HG03066 (cell line): ENCODE measurements around the gene CSTF1.

Experiments
- ATAC-seq: cut with Tn5 transposase; IDR thresholded peaks from one replicate; pipeline ENCODE4 v1.9.1; 2021; ENCODE audit warnings: low read depth; ENCODE audit not compliant: unreplicated experiment

Gene CSTF1

DNA sequence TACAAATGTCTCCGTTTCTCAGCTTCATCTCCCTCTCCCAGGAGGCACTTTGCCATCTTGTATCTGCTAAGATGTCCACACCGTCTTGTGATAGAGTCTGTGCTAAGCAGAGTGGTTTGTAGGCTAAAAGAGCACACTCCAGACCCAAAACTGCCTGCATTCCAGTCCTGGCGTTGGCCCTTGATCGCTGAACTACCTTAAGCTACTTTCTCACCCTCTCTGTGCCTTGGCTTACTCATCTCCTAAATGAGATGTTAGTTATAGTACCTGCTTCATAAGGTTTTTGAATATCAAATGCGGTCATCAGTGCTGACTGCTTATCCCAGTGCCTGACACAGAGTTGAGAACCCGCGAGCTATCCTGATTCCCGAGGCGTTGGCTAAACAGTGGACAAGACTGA is 33.6 kb downstream of the CSTF1 start:
- no peak for ATAC-seq

DNA sequence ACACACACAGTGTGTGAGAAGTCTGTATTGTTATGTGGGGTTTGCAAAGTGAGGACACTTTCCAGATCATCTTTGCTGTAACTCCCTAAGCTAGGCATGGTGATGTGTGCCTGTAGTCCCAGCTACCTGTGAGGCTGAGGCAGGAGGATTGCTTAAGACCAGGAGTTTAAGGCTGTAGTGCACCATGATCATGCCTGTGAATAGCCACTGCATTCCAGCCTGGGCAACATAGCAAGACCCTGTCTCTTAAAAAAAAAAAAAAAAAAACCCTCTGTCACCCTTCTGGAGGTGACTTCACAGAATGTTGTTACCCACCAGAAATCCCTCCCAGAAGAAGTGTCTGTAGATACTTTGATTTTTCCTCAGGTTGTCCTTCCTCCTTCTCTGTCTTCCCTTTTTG is 34.5 kb downstream of the CSTF1 start:
- ATAC-seq = no peak

DNA sequence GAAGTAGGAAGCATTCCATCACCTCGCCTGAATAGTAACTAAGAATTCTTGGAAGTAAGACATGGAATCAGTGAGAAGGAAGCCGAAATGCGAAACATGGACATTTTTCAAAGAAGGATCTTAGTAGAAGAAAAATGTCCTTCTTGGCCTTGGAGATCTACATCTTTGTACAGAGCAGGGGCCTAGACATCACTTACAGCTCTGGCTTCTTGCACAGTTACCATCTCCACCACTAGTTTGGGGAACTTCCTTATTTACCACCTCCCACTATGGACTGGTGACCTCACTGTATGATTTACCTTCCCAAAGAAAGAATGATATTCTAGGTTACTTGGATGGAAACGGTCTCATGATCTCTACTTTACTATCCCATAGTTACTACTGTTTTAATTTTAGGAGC is 35.4 kb downstream of the CSTF1 start:
- no peak for ATAC-seq

- ATAC-seq = no peak
Measured at GRCh38 chr20:56428410-56428809, 36.0 kb downstream of the CSTF1 start.

GRCh38 chr20:56428881-56429280 is 36.4 kb downstream of the CSTF1 start:
- no peak for ATAC-seq

DNA sequence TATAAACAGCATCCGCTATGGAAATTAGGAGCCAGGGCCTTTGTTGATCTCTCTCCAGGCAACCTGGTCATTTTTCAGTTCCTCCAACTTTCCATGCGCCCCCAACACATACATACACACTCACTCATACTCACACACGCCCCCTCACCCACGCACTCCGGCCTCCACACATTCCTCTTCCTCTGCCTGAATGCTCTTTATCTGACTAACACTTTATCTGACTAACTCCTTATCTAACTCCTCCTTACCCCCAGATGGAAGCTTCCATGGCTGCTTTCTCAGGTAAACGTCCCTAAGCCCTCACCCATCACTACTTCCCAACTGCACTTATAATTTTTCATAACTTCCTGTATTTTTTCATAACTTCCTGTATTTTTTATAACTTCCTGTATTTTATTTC is 37.1 kb downstream of the CSTF1 start:
- no peak for ATAC-seq

DNA sequence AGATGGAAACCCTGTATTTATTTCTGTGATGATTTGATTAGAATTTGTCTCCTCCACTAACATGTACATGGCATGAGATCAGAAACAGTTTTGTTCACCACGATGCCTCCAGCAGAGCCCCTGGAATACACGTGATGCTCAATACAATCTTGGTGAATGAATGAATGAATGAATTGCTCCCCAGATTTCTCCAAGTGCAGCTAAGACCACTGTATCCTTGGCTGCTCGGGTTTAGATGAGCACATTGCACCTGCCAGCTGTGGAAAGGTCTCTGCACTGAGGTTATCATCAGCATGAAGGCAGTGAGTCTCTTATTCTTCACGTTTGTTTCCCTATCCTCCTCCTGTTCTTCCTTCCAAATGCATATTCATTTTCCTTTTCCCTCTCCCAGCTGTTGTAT is 37.5 kb downstream of the CSTF1 start:
- no peak for ATAC-seq

GRCh38 chr20:56430461-56430860 is 38.0 kb downstream of the CSTF1 start:
- no peak for ATAC-seq

DNA sequence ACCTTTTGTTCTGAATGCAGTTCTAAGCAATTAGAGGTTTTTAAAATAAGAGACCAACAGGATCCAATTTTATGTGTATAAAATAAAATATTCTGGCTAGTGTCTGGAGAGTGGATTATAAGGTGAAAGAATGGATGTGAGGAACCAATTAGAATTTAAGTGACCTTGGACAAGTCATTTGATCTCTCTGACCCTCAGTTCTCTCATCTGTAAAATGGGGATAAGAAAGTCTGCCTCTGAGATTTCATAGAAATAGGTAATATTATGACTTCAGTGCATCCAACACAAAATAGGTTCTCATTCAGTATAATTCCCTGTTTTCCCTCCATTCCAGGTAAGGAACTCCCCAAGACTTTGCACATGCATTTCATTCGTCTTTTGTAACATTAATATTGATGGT is 38.5 kb downstream of the CSTF1 start:
- ATAC-seq = no peak

GRCh38 chr20:56431471-56431870 is 39.0 kb downstream of the CSTF1 start:
- ATAC-seq = no peak

DNA sequence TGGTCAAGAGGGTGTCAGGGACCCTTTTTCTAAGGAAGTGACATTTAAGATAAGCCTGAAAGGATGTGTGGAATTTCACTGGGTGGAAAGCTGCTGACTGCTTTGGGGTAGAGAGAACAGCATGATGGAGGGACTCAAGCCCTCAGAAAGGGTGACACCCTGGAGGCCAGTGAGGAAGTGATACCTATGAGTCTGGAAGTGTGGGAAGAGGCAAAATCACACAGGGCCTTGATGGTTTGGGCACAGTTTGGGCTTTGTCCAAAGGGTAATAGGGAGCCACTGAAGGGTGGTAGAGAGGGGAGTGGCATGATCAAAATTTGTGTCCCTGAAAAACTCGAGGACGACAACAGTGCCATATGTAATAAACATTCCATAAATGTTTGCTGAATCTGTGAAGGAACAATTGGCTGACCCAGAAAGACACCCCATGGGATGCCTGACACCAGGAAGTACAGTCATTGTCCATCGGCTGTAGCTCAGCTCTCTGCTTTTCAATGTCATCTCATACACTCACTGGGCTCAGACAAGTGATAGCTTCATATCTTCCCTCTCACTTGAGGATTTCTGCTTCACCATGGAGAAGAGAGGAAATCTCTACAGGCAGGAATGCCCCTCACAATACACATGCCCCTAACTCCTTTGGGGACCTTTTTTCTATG is 40.9 kb downstream of the CSTF1 start:
- no peak for ATAC-seq

GRCh38 chr20:56433880-56434255 is 41.4 kb downstream of the CSTF1 start:
- no peak for ATAC-seq

GRCh38 chr20:56437196-56437960 is 44.9 kb downstream of the CSTF1 start:
- no peak for ATAC-seq

GRCh38 chr20:56438284-56438683 is 45.8 kb downstream of the CSTF1 start:
- ATAC-seq = no peak

- ATAC-seq = no peak
Measured at GRCh38 chr20:56439771-56440291, 47.4 kb downstream of the CSTF1 start.

GRCh38 chr20:56440346-56441007 is 48.0 kb downstream of the CSTF1 start:
- no peak for ATAC-seq

- no peak for ATAC-seq
Measured at GRCh38 chr20:56442389-56443365, 50.2 kb downstream of the CSTF1 start.

DNA sequence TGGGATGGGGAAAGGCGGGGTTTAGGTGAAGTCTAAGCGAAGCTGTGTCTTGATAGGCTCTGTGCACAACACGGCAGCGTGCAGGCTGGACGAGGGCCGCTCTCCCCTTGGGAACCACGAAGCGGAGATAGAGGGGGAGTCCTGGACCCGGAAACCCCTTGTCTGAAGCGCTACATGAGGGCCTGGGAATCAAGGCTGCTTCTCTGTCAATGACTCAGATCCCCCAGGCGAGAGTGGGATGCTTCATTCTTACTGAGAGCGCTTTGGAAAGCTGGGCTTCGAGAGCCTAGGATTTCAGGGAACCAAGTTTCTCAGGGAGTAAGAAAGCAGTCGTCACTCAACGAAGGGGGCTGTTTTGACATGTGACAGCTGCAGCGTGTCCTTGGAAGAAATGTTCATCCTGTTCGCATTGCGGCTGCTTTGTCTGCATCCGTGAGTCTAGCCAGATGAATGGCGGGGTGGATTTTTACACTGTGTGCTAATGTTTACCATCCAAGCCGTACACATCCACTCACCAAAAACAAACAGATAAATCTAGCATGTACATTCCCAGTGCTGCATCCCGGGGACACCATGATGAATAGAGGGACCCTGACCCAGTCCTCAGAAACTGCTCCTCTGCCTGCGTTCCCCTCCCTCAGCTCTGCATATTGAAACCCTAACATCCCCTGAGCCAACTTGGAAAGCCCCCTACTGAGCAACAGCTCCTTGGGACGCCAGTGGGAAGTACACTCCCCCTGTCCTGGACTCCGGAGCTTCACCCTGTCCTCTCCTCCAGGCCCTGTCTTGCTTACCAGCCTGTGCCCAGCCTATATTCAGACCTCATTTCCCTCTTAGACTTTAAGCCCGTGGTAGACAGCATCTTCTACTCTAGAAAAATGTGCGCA is 51.5 kb downstream of the CSTF1 start:
- ATAC-seq = no peak

DNA sequence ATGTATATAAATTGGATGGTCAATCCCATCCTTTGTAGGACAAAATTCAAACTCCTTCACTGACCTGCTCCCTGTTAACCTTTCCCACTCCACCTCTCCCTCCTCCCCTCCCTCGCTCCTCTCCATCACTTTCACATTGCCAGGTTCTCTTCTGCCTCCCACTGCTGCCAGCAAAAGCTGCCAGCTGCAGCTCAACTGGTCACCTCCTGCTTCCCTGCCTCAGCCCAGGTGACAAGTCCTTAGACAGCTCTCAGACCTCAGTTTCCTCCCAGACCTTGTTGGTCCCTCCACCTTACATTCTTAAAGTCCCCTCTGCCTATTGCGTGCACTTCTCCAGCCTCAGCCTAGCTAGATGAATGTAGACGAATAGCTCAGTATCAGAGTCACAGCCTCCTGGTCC is 52.7 kb downstream of the CSTF1 start:
- no peak for ATAC-seq
